ENCODE data around the gene NELL1.

Gene NELL1

DNA sequence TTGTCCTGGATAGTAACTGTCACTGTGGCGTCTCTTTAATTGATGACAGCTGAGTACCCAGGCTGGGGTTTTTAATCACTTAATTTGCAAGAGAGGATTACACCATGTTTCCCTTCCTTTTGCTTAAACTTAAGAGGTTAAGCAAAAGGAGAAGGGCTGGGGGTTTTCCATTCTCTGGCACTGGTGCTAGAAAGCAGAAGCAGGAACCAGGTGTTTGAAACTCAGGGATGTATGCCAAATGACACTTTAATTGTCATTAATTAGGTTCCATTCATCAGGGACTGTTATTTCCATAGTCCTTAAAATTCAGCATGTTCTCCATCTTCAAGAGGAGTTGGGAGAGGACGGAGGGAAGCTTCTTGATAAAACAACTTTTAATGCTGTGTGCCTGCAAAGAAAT lies 746.2 kb downstream of the NELL1 start:
- no peak for DNase-seq (ENCODE audit: low read depth)
- H3K4me3 ChIP-seq (ENCODE audit: low read depth, low read length) = no peak overlapping the region
- no peak for TF ChIP-seq CTCF (IDR thresholded peaks at IDR 0.05; ENCODE audit: insufficient read depth, low read depth, low read length, missing control alignments)

GRCh38 chr11:21421711-21422329 lies 752.4 kb downstream of the NELL1 start:
- TF ChIP-seq CTCF (IDR thresholded peaks at IDR 0.05; ENCODE audit: insufficient read depth, low read depth, low read length, missing control alignments) = no peak
- DNase-seq (ENCODE audit: low read depth) = no peak
- no peak overlapping the region for H3K4me3 ChIP-seq (ENCODE audit: low read depth, low read length)

- no peak overlapping the region for H3K4me3 ChIP-seq (ENCODE audit: low read depth, low read length)
- no peak for DNase-seq (ENCODE audit: low read depth)
Measured at GRCh38 chr11:21426931-21427330, 757.5 kb downstream of the NELL1 start.

DNA sequence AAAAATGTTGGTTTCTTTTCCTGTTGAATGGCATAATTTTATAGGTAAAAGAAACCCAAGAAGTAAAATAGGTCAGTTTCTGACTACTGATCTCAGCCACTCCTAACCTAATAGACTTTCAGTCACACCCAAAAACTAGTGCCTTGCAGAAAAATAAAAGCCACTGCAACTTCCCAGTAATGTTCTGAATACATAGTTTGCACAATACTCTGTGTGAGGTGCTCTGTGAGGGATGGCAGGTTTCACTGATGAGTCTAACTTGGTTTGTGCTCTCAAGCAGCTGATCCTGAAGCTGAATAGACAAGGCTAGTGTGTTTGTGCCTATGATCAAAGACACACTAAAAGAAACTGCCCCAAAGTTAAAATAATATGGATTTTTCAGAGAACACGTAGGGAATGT lies 758.3 kb downstream of the NELL1 start:
- no peak overlapping the region for H3K4me3 ChIP-seq (ENCODE audit: low read depth, low read length)
- DNase-seq (ENCODE audit: low read depth) = no peak
- no peak for TF ChIP-seq CTCF (IDR thresholded peaks at IDR 0.05; ENCODE audit: insufficient read depth, low read depth, low read length, missing control alignments)

More at GRCh38 chr11:21426931-21427330, 757.5 kb downstream of the NELL1 start:
- no peak for TF ChIP-seq CTCF (IDR thresholded peaks at IDR 0.05; ENCODE audit: insufficient read depth, low read depth, low read length, missing control alignments)

DNA sequence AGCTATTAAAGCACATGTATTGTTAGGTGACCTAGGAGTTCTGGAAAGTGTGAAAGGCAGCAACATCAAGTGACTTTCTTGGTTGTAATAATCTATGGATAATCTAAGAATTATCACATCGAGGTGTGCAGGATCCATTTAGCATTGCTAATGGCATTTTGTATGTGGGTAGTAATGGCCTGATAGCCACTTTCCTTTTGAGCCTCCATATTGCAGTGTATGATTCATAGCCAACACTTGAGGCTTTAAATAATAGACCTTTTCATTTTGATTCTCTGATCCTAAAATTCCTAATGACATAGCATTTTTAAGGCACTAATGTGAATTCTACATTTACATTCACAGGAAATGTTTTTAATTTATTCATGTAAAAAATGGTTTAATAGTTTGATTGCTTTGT lies 759.4 kb downstream of the NELL1 start:
- no peak overlapping the region for H3K4me3 ChIP-seq (ENCODE audit: low read depth, low read length)
- TF ChIP-seq CTCF (IDR thresholded peaks at IDR 0.05; ENCODE audit: insufficient read depth, low read depth, low read length, missing control alignments) = no peak
- DNase-seq (ENCODE audit: low read depth) = no peak

- no peak for TF ChIP-seq CTCF (IDR thresholded peaks at IDR 0.05; ENCODE audit: insufficient read depth, low read depth, low read length, missing control alignments)
- DNase-seq (ENCODE audit: low read depth) = no peak
- no peak overlapping the region for H3K4me3 ChIP-seq (ENCODE audit: low read depth, low read length)
Measured at GRCh38 chr11:21429401-21429800, 760.0 kb downstream of the NELL1 start.

GRCh38 chr11:21430537-21430936 lies 761.2 kb downstream of the NELL1 start:
- H3K4me3 ChIP-seq (ENCODE audit: low read depth, low read length) = no peak overlapping the region
- TF ChIP-seq CTCF (IDR thresholded peaks at IDR 0.05; ENCODE audit: insufficient read depth, low read depth, low read length, missing control alignments) = no peak

More at GRCh38 chr11:21430537-21430936, 761.2 kb downstream of the NELL1 start:
- DNase-seq (ENCODE audit: low read depth) = no peak

Data from GM12865 (cell line).